ENCODE measurements around the gene ZNRF3. TPM values are rescaled to one million over a fixed set of nuclear protein-coding genes. Genes with fewer than 3 reads are reported as not detected.

The ZNRF3 gene
- total and polyA plus RNA-seq, 4 donors = 3.5 to 10.2 (median 6.9) TPM

GRCh38 chr22:29083933-29084591 lies 200.7 kb downstream of the ZNRF3 start:
- Histone ChIP-seq H3K4me1 (ENCODE audit: control insufficient read depth in 5 of 5, insufficient read depth in 5 of 5, low read length in 5 of 5) (peaks cover 1 to 57% (median 22%) of the 10 kb centered on the region in 5 donors), H3K4me3 (no peak overlapping the region), H3K27ac (ENCODE audit: low read depth in 1 of 2, low read length in 1 of 2) (no peak overlapping the region), H3K27me3 (ENCODE audit: control insufficient read depth in 3 of 3, insufficient read depth in 3 of 3, low read length in 2 of 3) (no peaks in the 10 kb centered on the region), H3K9ac (ENCODE audit: insufficient read depth in 1 of 2, low read length in 2 of 2) (no peak overlapping the region), H3K36me3 (ENCODE audit: control insufficient read depth in 4 of 4, insufficient read depth in 4 of 4, low read length in 4 of 4) (no peaks in the 10 kb centered on the region), H3K9me3 (ENCODE audit: control insufficient read depth in 4 of 4, insufficient read depth in 3 of 4, low read length in 3 of 4) (no peaks in the 10 kb centered on the region)
- ATAC-seq (ENCODE audit: insufficient read depth, low FRiP score) (no peak), DNase-seq (peak; percentile 32 to 51 (median 42))
- no peak for TF ChIP-seq CTCF (IDR thresholded peaks at IDR 0.05; ENCODE audit: control extremely low read depth, extremely low read depth)
- 35 to 49% methylated on average over 5 of the region's 5 CpGs for WGBS, 2 donors

DNA sequence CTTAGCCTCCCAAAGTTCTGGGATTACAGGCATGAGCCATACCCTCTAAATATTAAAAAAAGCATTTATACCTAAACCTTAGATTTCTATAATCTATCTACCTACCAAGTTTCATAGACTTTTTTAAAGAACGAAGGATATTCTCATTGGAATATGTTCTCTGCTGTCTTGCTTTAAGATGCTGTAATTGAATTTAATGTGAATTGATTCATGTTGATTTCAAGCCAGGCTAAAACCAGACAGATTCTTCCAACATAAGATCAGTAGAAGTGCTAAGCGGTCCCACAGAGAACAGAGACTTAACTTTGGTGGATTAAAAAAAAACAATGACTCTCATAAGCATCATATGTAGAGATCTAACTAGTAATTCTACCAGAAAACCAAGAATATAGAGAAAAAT lies 203.6 kb downstream of the ZNRF3 start:
- Histone ChIP-seq H3K27ac (ENCODE audit: low read depth in 1 of 2, low read length in 1 of 2) (no peak overlapping the region), H3K4me1 (ENCODE audit: control insufficient read depth in 5 of 5, insufficient read depth in 5 of 5, low read length in 5 of 5) (peaks cover 4 to 47% (median 13%) of the 10 kb centered on the region in 5 donors), H3K9me3 (ENCODE audit: control insufficient read depth in 4 of 4, insufficient read depth in 3 of 4, low read length in 3 of 4) (no peaks in the 10 kb centered on the region), H3K27me3 (ENCODE audit: control insufficient read depth in 3 of 3, insufficient read depth in 3 of 3, low read length in 2 of 3) (no peaks in the 10 kb centered on the region), H3K9ac (ENCODE audit: insufficient read depth in 1 of 2, low read length in 2 of 2) (no peak overlapping the region), H3K4me3 (no peak overlapping the region), H3K36me3 (ENCODE audit: control insufficient read depth in 4 of 4, insufficient read depth in 4 of 4, low read length in 4 of 4) (no peaks in the 10 kb centered on the region)
- TF ChIP-seq CTCF (IDR thresholded peaks at IDR 0.05; ENCODE audit: control extremely low read depth, extremely low read depth) = no peak
- 94 to 95% methylated on average over 2 of the region's 2 CpGs for WGBS, 2 donors
- ATAC-seq (ENCODE audit: insufficient read depth, low FRiP score) (no peak), DNase-seq (no peak)

- no peaks in the 10 kb centered on the region for H3K27me3 ChIP-seq (ENCODE audit: control insufficient read depth in 3 of 3, insufficient read depth in 3 of 3, low read length in 2 of 3)
- H3K4me1 ChIP-seq (ENCODE audit: control insufficient read depth in 5 of 5, insufficient read depth in 5 of 5, low read length in 5 of 5) = peaks cover 6 to 48% (median 20%) of the 10 kb centered on the region in 5 donors
- ATAC-seq (ENCODE audit: insufficient read depth, low FRiP score) (no peak), DNase-seq (peak in 2 of 3 donors; percentile 67 to 78)
- H3K27ac ChIP-seq (ENCODE audit: low read depth in 1 of 2, low read length in 1 of 2) = no peak overlapping the region
- no peak for TF ChIP-seq CTCF (IDR thresholded peaks at IDR 0.05; ENCODE audit: control extremely low read depth, extremely low read depth)
- H3K9me3 ChIP-seq (ENCODE audit: control insufficient read depth in 4 of 4, insufficient read depth in 3 of 4, low read length in 3 of 4) = no peaks in the 10 kb centered on the region
- no peaks in the 10 kb centered on the region for H3K36me3 ChIP-seq (ENCODE audit: control insufficient read depth in 4 of 4, insufficient read depth in 4 of 4, low read length in 4 of 4)
- 96 to 98% methylated on average over 3 of the region's 3 CpGs for WGBS, 2 donors
- no peak overlapping the region for H3K4me3 ChIP-seq
- peak overlapping the region in 1 of 2 donors; percentile 3 for H3K9ac ChIP-seq (ENCODE audit: insufficient read depth in 1 of 2, low read length in 2 of 2)
These were observed 205.4 kb downstream of the ZNRF3 start for GRCh38 chr22:29088809-29089208.

Measured in lung (tissue), 12 donors.